ENCODE results near the gene ELMO3. TPM values are rescaled to one million over a fixed set of nuclear protein-coding genes. Genes with fewer than 3 reads are reported as not detected.

The ELMO3 gene
- total and polyA plus RNA-seq, 2 donors from 2014 or later = 24.2 to 33.1 TPM

- peak overlapping the region in 1 of 3 donors; percentile 34 for H3K9ac ChIP-seq (ENCODE audit: low read length in 3 of 3)
- no peaks in the 10 kb centered on the region for H3K27me3 ChIP-seq (ENCODE audit: control insufficient read depth, insufficient read depth, low read length)
- H3K36me3 ChIP-seq (ENCODE audit: control insufficient read depth in 2 of 3, insufficient read depth in 3 of 3, low read length in 3 of 3) = peaks cover 4 to 24% (median 13%) of the 10 kb centered on the region in 3 donors
- peak overlapping the region in 1 of 2 donors; percentile 44 for H3K27ac ChIP-seq (ENCODE audit: low read depth in 2 of 2, low read length in 2 of 2)
- peaks cover 0 to 23% (median 16%) of the 10 kb centered on the region in 3 donors for H3K4me1 ChIP-seq (ENCODE audit: control insufficient read depth in 2 of 3, insufficient read depth in 2 of 3, low read depth in 1 of 3, low read length in 3 of 3)
- H3K9me3 ChIP-seq (ENCODE audit: control insufficient read depth in 2 of 3, insufficient read depth in 1 of 3, low read length in 3 of 3) = no peaks in the 10 kb centered on the region
- intact Hi-C loops (cut with DNase I) = no loop called here
- H3K4me3 ChIP-seq (ENCODE audit: low read length in 3 of 3) = no peak overlapping the region
- TF ChIP-seq CTCF (IDR thresholded peaks at IDR 0.05; ENCODE audit: borderline replicate concordance, extremely low read depth, insufficient read depth) = no peak
- DNase-seq = no peak
- no peak for FAIRE-seq
These were observed 8.2 kb upstream of the ELMO3 start for GRCh38 chr16:67190448-67191399.

- peaks cover 4 to 32% (median 20%) of the 10 kb centered on the region in 3 donors for H3K36me3 ChIP-seq (ENCODE audit: control insufficient read depth in 2 of 3, insufficient read depth in 3 of 3, low read length in 3 of 3)
- DNase-seq = no peak
- intact Hi-C loops (cut with DNase I) = no loop called here
- H3K4me1 ChIP-seq (ENCODE audit: control insufficient read depth in 2 of 3, insufficient read depth in 2 of 3, low read depth in 1 of 3, low read length in 3 of 3) = peaks cover 0 to 28% (median 15%) of the 10 kb centered on the region in 3 donors
- H3K27me3 ChIP-seq (ENCODE audit: control insufficient read depth, insufficient read depth, low read length) = no peaks in the 10 kb centered on the region
- peak overlapping the region; percentile 22 to 99 (median 23) for H3K4me3 ChIP-seq (ENCODE audit: low read length in 3 of 3)
- FAIRE-seq = no peak
- no peak overlapping the region for H3K27ac ChIP-seq (ENCODE audit: low read depth in 2 of 2, low read length in 2 of 2)
- TF ChIP-seq CTCF (IDR thresholded peaks at IDR 0.05; ENCODE audit: borderline replicate concordance, extremely low read depth, insufficient read depth) = no peak
- no peaks in the 10 kb centered on the region for H3K9me3 ChIP-seq (ENCODE audit: control insufficient read depth in 2 of 3, insufficient read depth in 1 of 3, low read length in 3 of 3)
- H3K9ac ChIP-seq (ENCODE audit: low read length in 3 of 3) = no peak overlapping the region
These were observed 7.4 kb upstream of the ELMO3 start for GRCh38 chr16:67191411-67191994.

DNA sequence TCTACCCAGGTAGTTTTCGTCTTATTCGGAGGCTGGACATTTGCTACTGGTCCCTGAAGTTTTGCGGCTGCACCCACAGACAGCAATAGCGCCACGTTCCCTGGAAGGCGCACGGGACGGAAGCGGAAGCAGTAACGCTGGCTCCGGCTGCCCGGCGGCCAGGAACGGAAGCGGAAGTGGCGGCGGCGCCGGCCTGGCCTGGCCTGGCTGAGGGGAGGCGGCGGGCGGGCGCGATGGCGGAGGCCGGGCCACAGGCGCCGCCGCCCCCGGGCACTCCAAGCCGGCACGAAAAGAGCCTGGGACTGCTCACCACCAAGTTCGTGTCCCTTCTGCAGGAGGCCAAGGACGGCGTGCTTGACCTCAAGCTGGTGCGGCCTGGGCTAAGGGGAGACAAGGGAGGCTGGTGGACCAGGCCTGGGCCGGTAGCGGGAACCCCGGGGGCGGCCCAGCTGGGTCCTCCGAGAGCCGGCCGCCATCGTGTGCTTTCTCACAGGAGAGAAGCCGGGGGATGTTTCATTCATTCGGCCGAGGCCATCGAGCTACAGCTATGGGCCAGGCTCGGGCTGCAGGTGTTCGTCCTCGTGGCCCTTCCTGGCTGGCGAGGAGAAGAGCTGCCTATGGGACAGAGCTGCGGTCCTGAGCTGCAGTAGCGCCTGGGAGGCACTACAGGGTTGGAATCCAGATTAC is 6.8 kb upstream of the ELMO3 start, which contains the start of gene E2F4:
Gene E2F4 (plus strand): TSS at position 161 of the 687 bp plus-strand sequence. CDS start 73 bp downstream, at position 234.
- no peak for FAIRE-seq

More for the DNA sequence above, 6.8 kb upstream of the ELMO3 start, which contains the start of gene E2F4:
- H3K27me3 ChIP-seq (ENCODE audit: control insufficient read depth, insufficient read depth, low read length) = no peaks in the 10 kb centered on the region
- intact Hi-C loops (cut with DNase I) = no loop called here
- H3K4me3 ChIP-seq (ENCODE audit: low read length in 3 of 3) = peak within 1 kb of the TSS; percentile 86 to 99 (median 93)
- DNase-seq = peak; percentile 90 to 96 (median 94)
- H3K36me3 ChIP-seq (ENCODE audit: control insufficient read depth in 2 of 3, insufficient read depth in 3 of 3, low read length in 3 of 3) = peaks cover 7 to 38% (median 24%) of the 10 kb centered on the region in 3 donors
- no peaks in the 10 kb centered on the region for H3K9me3 ChIP-seq (ENCODE audit: control insufficient read depth in 2 of 3, insufficient read depth in 1 of 3, low read length in 3 of 3)
- H3K4me1 ChIP-seq (ENCODE audit: control insufficient read depth in 2 of 3, insufficient read depth in 2 of 3, low read depth in 1 of 3, low read length in 3 of 3) = peaks cover 0 to 35% (median 21%) of the 10 kb centered on the region in 3 donors
- H3K9ac ChIP-seq (ENCODE audit: low read length in 3 of 3) = peak within 1 kb of the TSS; percentile 59 to 99 (median 97)
- TF ChIP-seq CTCF (IDR thresholded peaks at IDR 0.05; ENCODE audit: borderline replicate concordance, extremely low read depth, insufficient read depth) = no peak
- H3K27ac ChIP-seq (ENCODE audit: low read depth in 2 of 2, low read length in 2 of 2) = no peak within 1 kb of the TSS
